PC-3 (cell line): ENCODE results near the gene TFAP2A.

Experiments
- EZH2 ChIP-seq: fragments of 300-600 bp; sonication (generic); IDR thresholded peaks from one replicate; pipeline ENCODE4 v1.6.1; 2017; ENCODE audit warnings: antibody characterized with exemption, mild to moderate bottlenecking, low read length; ENCODE audit not compliant: unreplicated experiment
- EZH2phosphoT487 ChIP-seq: fragments of 300-600 bp; sonication (generic); IDR thresholded peaks from 2 replicates; pipeline ENCODE4 v1.6.1; 2018; ENCODE audit warnings: mild to moderate bottlenecking, antibody characterized with exemption, low read length, borderline replicate concordance
- TF ChIP-seq, protein P1 (sequence below): fragments of 300-600 bp; sonication (generic); conservative IDR thresholded peaks from 2 replicates; pipeline ENCODE4 v1.5.1; 2017; ENCODE audit warnings: antibody characterized with exemption, low read depth, mild to moderate bottlenecking, low read length

DNA sequence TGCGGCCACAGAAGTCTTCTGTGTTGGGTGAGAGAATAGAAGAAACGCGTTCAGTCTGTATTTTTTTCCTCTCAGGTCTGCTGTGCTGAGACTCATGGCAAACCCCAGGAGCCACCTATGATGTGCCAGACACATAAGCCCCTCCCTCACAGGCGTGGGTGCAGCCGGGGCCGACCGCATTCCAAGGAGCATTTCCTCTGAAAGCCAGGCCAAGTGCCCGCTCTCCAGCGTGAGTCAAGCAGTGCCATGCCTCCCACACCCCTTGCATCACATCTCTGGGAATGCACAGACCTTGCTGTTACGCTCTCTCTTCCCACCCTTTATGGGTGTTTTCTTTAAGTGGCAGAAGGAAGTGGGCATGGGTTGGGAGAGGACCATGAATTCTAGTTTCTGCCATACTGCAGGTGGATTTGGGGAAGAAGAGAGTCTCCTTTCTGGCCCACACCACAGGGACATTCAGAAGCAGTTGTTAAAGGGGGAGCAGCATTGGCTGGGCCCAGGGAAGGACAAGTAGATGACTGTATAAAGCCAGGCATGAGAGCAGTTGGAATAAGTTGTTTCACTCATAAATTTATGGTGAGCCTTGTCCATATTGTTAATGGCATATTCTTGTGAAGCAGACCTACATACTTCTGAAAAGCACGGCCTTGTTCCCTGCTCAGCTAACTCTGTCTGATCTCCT lies 37.1 kb upstream of the TFAP2A start:
- TF ChIP-seq EZH2 = no peak
- TF ChIP-seq, protein P1, sequence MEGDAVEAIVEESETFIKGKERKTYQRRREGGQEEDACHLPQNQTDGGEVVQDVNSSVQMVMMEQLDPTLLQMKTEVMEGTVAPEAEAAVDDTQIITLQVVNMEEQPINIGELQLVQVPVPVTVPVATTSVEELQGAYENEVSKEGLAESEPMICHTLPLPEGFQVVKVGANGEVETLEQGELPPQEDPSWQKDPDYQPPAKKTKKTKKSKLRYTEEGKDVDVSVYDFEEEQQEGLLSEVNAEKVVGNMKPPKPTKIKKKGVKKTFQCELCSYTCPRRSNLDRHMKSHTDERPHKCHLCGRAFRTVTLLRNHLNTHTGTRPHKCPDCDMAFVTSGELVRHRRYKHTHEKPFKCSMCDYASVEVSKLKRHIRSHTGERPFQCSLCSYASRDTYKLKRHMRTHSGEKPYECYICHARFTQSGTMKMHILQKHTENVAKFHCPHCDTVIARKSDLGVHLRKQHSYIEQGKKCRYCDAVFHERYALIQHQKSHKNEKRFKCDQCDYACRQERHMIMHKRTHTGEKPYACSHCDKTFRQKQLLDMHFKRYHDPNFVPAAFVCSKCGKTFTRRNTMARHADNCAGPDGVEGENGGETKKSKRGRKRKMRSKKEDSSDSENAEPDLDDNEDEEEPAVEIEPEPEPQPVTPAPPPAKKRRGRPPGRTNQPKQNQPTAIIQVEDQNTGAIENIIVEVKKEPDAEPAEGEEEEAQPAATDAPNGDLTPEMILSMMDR = no peak
- no peak for TF ChIP-seq EZH2phosphoT487
